Skeletal muscle satellite cell (primary cell): Measurements from ENCODE around the gene CCDC177.

Experiments used
- H3K27me3 ChIP-seq: 2 replicates; pipeline ENCODE4 v1.7.0; 2013; ENCODE audit warnings: low read length; ENCODE audit not compliant: control insufficient read depth, insufficient read depth
- H3K36me3 ChIP-seq: 2 replicates; pipeline ENCODE4 v1.7.0; 2013; ENCODE audit warnings: mild to moderate bottlenecking, control low read depth, low read length; ENCODE audit not compliant: insufficient read depth
- H3K4me1 ChIP-seq: 2 replicates; pipeline ENCODE4 v1.7.0; 2013; ENCODE audit warnings: low read length; ENCODE audit not compliant: control insufficient read depth, insufficient read depth
- H3K4me2 ChIP-seq: 2 replicates; pipeline ENCODE4 v1.7.0; 2013; ENCODE audit warnings: mild to moderate bottlenecking, low read length
- H3K4me3 ChIP-seq: 2 replicates; pipeline ENCODE4 v1.7.0; 2013; ENCODE audit warnings: low read length
- H3K9ac ChIP-seq: 2 replicates; pipeline ENCODE4 v1.7.0; 2013; ENCODE audit warnings: mild to moderate bottlenecking, low read depth, low read length, moderate library complexity
- H3K9me3 ChIP-seq: replicated peaks from 2 replicates; pipeline ENCODE4 v1.7.0; 2013; ENCODE audit warnings: mild to moderate bottlenecking, control low read depth, low read length

Gene CCDC177

GRCh38 chr14:69537900-69538299 is 36.8 kb downstream of the CCDC177 start:
- Histone ChIP-seq H3K9ac (no peak overlapping the region), H3K4me1 (no peaks in the 10 kb centered on the region), H3K4me3 (no peak overlapping the region), H3K9me3 (no peaks in the 10 kb centered on the region), H3K27me3 (peaks cover 45% of the 10 kb centered on the region), H3K4me2 (no peak overlapping the region), H3K36me3 (no peaks in the 10 kb centered on the region)

- Histone ChIP-seq H3K4me1 (no peaks in the 10 kb centered on the region), H3K4me2 (no peak overlapping the region), H3K4me3 (no peak overlapping the region), H3K9ac (no peak overlapping the region), H3K36me3 (no peaks in the 10 kb centered on the region), H3K27me3 (peaks cover 51% of the 10 kb centered on the region), H3K9me3 (no peaks in the 10 kb centered on the region)
These were observed 37.7 kb downstream of the CCDC177 start for GRCh38 chr14:69536971-69537370.

- H3K9ac ChIP-seq = no peak overlapping the region
- peaks cover 64% of the 10 kb centered on the region for H3K27me3 ChIP-seq
- H3K4me2 ChIP-seq = no peak overlapping the region
These were observed 39.3 kb downstream of the CCDC177 start for GRCh38 chr14:69535230-69535848.

GRCh38 chr14:69532561-69533340 is 41.9 kb downstream of the CCDC177 start:
- no peaks in the 10 kb centered on the region for H3K4me1 ChIP-seq
- H3K4me2 ChIP-seq = no peak overlapping the region
- no peaks in the 10 kb centered on the region for H3K9me3 ChIP-seq
- no peaks in the 10 kb centered on the region for H3K36me3 ChIP-seq
- no peak overlapping the region for H3K4me3 ChIP-seq
- H3K9ac ChIP-seq = no peak overlapping the region
- peaks cover 71% of the 10 kb centered on the region for H3K27me3 ChIP-seq

More at GRCh38 chr14:69535230-69535848, 39.3 kb downstream of the CCDC177 start:
- H3K4me1 ChIP-seq = no peaks in the 10 kb centered on the region
- no peak overlapping the region for H3K4me3 ChIP-seq
- no peaks in the 10 kb centered on the region for H3K9me3 ChIP-seq
- no peaks in the 10 kb centered on the region for H3K36me3 ChIP-seq

GRCh38 chr14:69531135-69531534 is 43.5 kb downstream of the CCDC177 start:
- Histone ChIP-seq H3K4me1 (no peaks in the 10 kb centered on the region), H3K9ac (no peak overlapping the region), H3K4me3 (no peak overlapping the region), H3K4me2 (no peak overlapping the region), H3K9me3 (no peaks in the 10 kb centered on the region), H3K36me3 (no peaks in the 10 kb centered on the region), H3K27me3 (peaks cover 72% of the 10 kb centered on the region)

GRCh38 chr14:69530095-69530494 is 44.6 kb downstream of the CCDC177 start:
- no peaks in the 10 kb centered on the region for H3K36me3 ChIP-seq
- no peak overlapping the region for H3K4me2 ChIP-seq
- no peaks in the 10 kb centered on the region for H3K4me1 ChIP-seq
- H3K9ac ChIP-seq = no peak overlapping the region
- no peak overlapping the region for H3K4me3 ChIP-seq
- H3K9me3 ChIP-seq = no peaks in the 10 kb centered on the region
- H3K27me3 ChIP-seq = peaks cover 74% of the 10 kb centered on the region

- Histone ChIP-seq H3K9ac (no peak overlapping the region), H3K4me3 (no peak overlapping the region), H3K4me1 (no peaks in the 10 kb centered on the region), H3K4me2 (no peak overlapping the region), H3K36me3 (no peaks in the 10 kb centered on the region), H3K27me3 (peaks cover 79% of the 10 kb centered on the region), H3K9me3 (no peaks in the 10 kb centered on the region)
These were observed 45.1 kb downstream of the CCDC177 start for GRCh38 chr14:69529563-69529962.

GRCh38 chr14:69528930-69529329 is 45.7 kb downstream of the CCDC177 start:
- Histone ChIP-seq H3K4me3 (no peak overlapping the region), H3K9ac (no peak overlapping the region), H3K4me1 (no peaks in the 10 kb centered on the region), H3K9me3 (no peaks in the 10 kb centered on the region), H3K27me3 (peaks cover 85% of the 10 kb centered on the region), H3K36me3 (no peaks in the 10 kb centered on the region), H3K4me2 (no peak overlapping the region)

GRCh38 chr14:69528143-69528542 is 46.5 kb downstream of the CCDC177 start:
- Histone ChIP-seq H3K9ac (no peak overlapping the region), H3K36me3 (no peaks in the 10 kb centered on the region), H3K4me1 (no peaks in the 10 kb centered on the region), H3K9me3 (no peaks in the 10 kb centered on the region), H3K4me2 (no peak overlapping the region), H3K27me3 (peaks cover 85% of the 10 kb centered on the region), H3K4me3 (no peak overlapping the region)

GRCh38 chr14:69527635-69528034 is 47.0 kb downstream of the CCDC177 start:
- no peaks in the 10 kb centered on the region for H3K9me3 ChIP-seq
- no peak overlapping the region for H3K4me2 ChIP-seq
- no peak overlapping the region for H3K4me3 ChIP-seq
- no peak overlapping the region for H3K9ac ChIP-seq
- H3K4me1 ChIP-seq = no peaks in the 10 kb centered on the region
- no peaks in the 10 kb centered on the region for H3K36me3 ChIP-seq
- peaks cover 80% of the 10 kb centered on the region for H3K27me3 ChIP-seq

GRCh38 chr14:69525896-69526295 is 48.8 kb downstream of the CCDC177 start:
- Histone ChIP-seq H3K36me3 (no peaks in the 10 kb centered on the region), H3K9ac (no peak overlapping the region), H3K4me1 (no peaks in the 10 kb centered on the region), H3K4me3 (no peak overlapping the region), H3K27me3 (peaks cover 80% of the 10 kb centered on the region), H3K9me3 (no peaks in the 10 kb centered on the region), H3K4me2 (no peak overlapping the region)

GRCh38 chr14:69522026-69522425 is 52.6 kb downstream of the CCDC177 start:
- peaks cover 65% of the 10 kb centered on the region for H3K27me3 ChIP-seq
- H3K4me3 ChIP-seq = no peak overlapping the region
- no peaks in the 10 kb centered on the region for H3K9me3 ChIP-seq
- no peaks in the 10 kb centered on the region for H3K4me1 ChIP-seq
- no peak overlapping the region for H3K4me2 ChIP-seq
- H3K36me3 ChIP-seq = no peaks in the 10 kb centered on the region
- no peak overlapping the region for H3K9ac ChIP-seq
